HG03159 (cell line): Measurements from ENCODE around the gene FLT1.

ENCODE experiments used
- ATAC-seq: cut with Tn5 transposase; IDR thresholded peaks from one replicate; pipeline ENCODE4 v1.9.1; 2021; ENCODE audit warnings: mild to moderate bottlenecking, moderate library complexity; ENCODE audit not compliant: unreplicated experiment

FLT1 gene

DNA sequence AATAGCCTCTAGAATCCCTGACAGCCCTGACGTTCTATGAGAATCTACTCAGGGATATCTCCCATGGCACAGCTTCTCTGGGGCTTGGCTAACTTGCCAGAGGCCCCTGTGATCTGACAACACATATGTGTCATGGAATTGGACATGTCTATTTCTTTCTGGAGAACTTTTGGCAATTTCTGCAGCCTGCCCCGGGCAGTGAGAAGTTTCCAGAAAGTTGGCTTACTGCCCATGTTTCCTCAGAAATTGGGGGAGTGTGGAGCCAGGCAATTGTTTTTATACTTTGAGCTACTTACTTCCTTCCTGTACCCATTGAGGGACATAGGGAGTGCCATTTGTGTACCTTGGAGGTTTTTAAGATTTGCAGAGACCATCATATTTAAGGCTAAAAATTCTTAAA is 98.9 kb downstream of the FLT1 start:
- no peak for ATAC-seq

DNA sequence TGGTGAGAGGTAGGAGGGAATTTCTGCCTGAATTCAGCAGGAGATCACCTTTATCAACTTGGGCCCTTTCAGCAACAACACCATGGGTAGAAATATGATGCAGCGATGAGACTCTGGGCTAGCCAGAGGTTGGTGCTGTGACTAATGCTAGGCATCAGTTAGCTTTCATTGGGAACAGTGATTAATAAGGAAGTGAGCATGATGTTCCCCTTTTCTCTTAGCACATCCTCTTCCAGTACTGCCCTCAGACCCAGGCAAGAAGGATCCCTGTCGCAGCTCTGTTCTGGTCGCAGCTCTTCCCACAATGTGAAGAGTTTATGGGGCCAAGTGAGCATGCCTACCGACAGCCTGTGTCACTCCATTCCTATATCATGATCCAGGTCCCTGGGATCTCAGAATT is 100.5 kb downstream of the FLT1 start:
- ATAC-seq, result no peak

- ATAC-seq, result no peak
Observed at GRCh38 chr13:28392896-28393505, 101.9 kb downstream of the FLT1 start.

- no peak for ATAC-seq
Observed at GRCh38 chr13:28392428-28392827, 102.5 kb downstream of the FLT1 start.

GRCh38 chr13:28387740-28388501 is 107.0 kb downstream of the FLT1 start:
- ATAC-seq, result no peak

DNA sequence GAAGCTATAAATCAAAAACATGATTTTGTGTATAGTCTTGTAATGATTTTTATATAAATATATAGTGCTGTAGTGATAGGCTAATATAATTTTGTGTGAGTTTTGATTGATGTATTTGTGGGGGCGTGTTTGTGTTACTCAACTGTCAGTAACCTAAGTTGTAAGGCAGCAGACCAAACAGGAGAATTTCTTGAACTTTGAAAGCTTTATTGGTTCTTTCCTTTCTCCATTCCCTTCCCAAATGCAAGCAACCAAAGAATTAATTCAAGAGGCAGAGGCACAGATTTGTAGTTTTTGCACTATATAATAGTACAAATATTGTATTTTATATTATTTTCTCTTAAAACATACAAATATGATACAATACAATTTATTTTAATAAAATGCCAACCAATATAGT is 109.6 kb downstream of the FLT1 start:
- ATAC-seq, result no peak

DNA sequence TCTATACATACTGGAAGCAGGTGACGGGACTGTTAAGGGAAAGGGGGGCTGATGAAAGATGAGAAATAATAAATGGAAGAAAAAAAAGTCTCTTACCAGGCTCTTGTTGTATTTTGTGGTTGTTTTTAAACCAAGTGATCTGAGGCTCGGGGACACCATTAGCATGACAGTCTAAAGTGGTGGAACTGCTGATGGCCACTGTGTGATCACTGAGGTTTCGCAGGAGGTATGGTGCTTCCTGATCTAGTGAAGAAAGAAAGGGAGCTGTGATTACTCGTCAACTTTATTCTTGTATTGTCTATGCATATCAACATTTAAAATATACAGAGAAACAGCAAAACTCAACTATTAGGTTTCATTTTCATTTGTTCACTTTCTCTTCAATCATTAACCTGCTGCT is 110.1 kb downstream of the FLT1 start:
- ATAC-seq, result no peak

GRCh38 chr13:28380319-28380718 is 114.6 kb downstream of the FLT1 start:
- ATAC-seq, result no peak

- no peak for ATAC-seq
Observed at GRCh38 chr13:28379371-28380083, 115.4 kb downstream of the FLT1 start.

DNA sequence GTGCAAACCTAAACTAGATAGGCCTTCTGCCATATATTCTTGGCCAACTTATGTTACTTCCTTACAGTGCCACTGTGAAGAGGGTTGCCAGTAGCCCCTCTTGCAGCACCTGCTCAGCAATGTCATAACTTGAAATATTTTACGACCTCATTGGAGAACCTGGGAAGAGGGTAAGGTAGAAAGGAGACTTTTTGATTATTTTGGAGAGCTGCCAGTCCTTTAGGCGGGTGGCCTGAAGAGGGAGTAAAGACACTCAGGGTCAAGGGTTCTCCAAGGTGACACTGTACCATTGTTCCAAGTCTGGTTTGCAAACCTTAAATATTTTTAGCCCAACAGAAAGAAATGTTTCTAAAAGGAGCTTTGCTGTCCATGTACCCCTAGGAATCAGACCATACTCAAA is 118.3 kb downstream of the FLT1 start:
- no peak for ATAC-seq

DNA sequence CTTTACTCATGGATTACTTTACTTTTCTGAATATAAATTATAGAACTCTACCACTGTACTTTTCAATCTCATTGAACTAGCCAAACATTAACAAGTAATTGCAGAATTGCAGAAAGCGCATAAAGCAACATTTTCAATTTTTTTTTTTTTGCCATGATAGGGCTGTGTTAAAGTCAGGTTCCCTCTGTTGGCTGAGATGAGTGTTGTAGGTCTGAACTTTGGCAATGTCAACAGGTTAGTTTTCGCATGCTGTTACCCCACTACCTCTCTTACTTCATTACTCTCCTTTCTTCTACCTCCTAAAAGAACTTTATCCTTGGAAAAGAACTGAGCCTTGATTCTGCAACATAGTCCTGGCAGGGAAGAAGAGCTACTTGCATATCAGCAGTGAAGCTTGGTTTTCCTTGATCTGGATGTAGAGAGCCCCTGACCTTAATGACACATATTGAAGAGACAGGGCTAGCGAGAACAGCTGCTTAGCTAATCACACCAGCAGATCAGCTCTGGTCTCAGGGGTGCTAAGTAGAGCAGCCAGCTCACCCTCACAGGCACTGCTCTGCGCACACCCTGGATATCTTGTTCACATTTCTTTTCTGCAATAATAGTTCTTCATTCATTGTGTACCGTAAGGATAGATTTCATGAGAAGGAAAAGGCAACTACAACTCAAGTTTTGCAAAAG is 119.5 kb downstream of the FLT1 start:
- no peak for ATAC-seq

- no peak for ATAC-seq
Observed at GRCh38 chr13:28373810-28374209, 121.1 kb downstream of the FLT1 start.

DNA sequence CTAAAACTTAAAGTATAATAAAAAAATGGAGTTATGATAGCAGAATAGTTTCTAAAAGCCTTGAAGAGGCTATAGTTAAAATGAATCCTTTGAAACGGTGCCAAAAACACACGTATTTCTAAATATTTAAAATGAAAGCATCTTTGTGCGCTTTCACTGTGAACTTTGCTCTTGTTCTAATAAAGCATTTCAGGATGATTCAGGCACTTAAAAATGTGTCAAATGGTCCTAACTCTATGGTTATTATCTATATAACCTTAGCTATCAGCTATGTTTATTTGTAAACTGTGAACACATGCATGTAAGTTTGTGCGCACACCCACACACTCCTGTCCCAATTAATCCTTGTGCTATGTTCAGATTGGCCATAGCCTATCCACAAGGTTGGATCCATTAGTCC is 124.5 kb downstream of the FLT1 start:
- ATAC-seq, result no peak

GRCh38 chr13:28358708-28359107 is 136.2 kb downstream of the FLT1 start:
- ATAC-seq, result no peak

DNA sequence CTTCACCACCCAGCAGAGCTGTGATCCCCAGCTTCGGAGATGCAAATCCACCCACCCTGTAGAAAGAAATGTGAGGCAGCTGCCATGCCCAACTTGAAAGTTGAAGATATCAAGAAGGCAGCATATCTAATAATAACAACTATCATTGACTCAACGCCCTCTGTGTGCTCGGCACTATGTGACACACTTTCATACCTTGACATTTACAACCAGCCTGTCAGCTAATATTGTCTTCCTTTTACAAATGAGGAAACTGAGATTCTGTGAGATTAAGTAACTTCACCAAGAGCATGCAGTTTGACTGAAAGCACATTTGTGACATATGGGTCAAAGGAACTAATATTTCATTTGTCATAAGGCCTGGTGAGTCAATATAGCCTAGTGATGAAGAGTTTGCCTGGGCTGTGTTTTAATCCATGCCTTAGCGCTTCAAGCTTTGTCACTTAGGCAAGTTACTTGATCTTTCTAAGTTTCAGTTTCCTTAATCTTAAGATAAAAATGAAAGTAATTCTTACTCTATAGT is 137.0 kb downstream of the FLT1 start:
- ATAC-seq, result no peak

- no peak for ATAC-seq
Observed at GRCh38 chr13:28357247-28357825, 137.6 kb downstream of the FLT1 start.

DNA sequence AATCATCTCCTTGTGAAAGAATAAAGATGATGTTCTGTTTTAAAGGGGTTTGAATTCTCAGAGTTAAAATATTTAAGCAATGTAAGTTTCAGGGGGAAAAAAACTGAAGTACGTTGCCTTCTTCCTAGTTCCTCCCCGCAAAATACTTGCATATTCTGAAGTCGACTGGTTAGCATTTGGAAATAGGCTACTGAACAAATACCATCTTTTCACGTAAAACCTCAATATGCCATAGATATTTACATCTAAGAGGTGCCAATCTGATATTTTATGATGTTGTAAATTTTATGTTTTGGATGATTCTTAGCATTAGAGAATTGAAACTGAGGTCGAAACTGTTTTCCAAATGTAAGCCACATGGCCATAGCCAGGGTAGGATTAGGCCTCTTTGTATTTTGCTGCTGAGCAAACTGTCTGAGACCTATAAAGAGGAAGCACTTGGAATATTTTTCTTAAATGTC is 138.3 kb downstream of the FLT1 start:
- ATAC-seq, result no peak

- no peak for ATAC-seq
Observed at GRCh38 chr13:28355822-28356371, 139.0 kb downstream of the FLT1 start.

GRCh38 chr13:28355046-28355821 is 139.7 kb downstream of the FLT1 start:
- no peak for ATAC-seq

DNA sequence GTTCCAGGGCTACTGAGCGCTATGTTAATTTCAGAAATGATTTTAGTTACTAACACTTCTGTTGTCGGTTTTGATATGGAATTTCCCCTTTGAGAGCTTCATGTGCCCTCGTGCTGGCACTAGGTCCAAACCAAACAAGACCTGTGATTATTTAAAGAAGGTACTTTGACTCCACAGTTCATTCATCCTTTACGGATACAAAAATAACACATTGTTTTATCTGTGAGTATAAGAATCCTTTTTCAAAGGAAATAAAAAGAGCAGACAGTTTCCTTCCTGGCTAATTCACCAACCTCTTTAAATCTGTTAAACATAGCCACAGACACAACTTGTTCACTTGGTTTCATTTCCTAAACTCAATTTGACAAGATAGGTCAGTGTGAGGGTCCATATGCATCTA is 141.2 kb downstream of the FLT1 start:
- ATAC-seq, result no peak
